H9 (cell line): ENCODE results near the gene SLC16A7. TPM values are rescaled to one million over a fixed set of nuclear protein-coding genes. Genes with fewer than 3 reads are reported as not detected.
A peak's percentile ranks its signal among the peaks of the same experiment; 100 is the strongest.

Experiments used
- DNase-seq: peaks from one replicate; pipeline ENCODE4 v3.0.0-alpha.2; 2017
- H2AFZ ChIP-seq: one replicate; pipeline ENCODE4 v1.6.1; 2013; ENCODE audit warnings: mild to moderate bottlenecking, low read length, control low read depth, moderate library complexity
- H2AK5ac ChIP-seq: 2 replicates; pipeline ENCODE4 v1.6.1; 2013; ENCODE audit warnings: low read length, control low read depth, mixed read lengths; ENCODE audit not compliant: insufficient read length
- H2BK120ac ChIP-seq: one replicate; pipeline ENCODE4 v1.6.1; 2013; ENCODE audit warnings: low read depth, mild to moderate bottlenecking, low read length, control low read depth, inconsistent platforms; ENCODE audit not compliant: poor library complexity, severe bottlenecking
- H2BK12ac ChIP-seq: 2 replicates; pipeline ENCODE4 v1.6.1; 2013; ENCODE audit warnings: low read length, control low read depth, mixed read lengths, low read depth; ENCODE audit not compliant: insufficient read length
- H2BK15ac ChIP-seq: 2 replicates; pipeline ENCODE4 v1.6.1; 2013; ENCODE audit warnings: low read depth, low read length, control low read depth
- H2BK20ac ChIP-seq: one replicate; pipeline ENCODE4 v1.6.1; 2013; ENCODE audit warnings: low read depth, mild to moderate bottlenecking, low read length, control low read depth, inconsistent platforms; ENCODE audit not compliant: poor library complexity, severe bottlenecking
- H2BK5ac ChIP-seq: 2 replicates; pipeline ENCODE4 v1.6.1; 2013; ENCODE audit warnings: low read length, control low read depth, mixed read lengths; ENCODE audit not compliant: insufficient read length
- H3K14ac ChIP-seq: 2 replicates; pipeline ENCODE4 v1.6.1; 2013; ENCODE audit warnings: low read length, control low read depth; ENCODE audit not compliant: insufficient read depth
- H3K18ac ChIP-seq: 2 replicates; pipeline ENCODE4 v1.6.1; 2013; ENCODE audit warnings: low read depth, mild to moderate bottlenecking, mixed read lengths, low read length, control low read depth; ENCODE audit not compliant: insufficient read length
- H3K23ac ChIP-seq: 2 replicates; pipeline ENCODE4 v1.6.1; 2013; ENCODE audit warnings: low read length, control low read depth, mixed read lengths, low read depth; ENCODE audit not compliant: insufficient read length
- H3K23me2 ChIP-seq: 2 replicates; pipeline ENCODE4 v1.6.1; 2013; ENCODE audit warnings: low read depth, mild to moderate bottlenecking, mixed read lengths, low read length, control low read depth; ENCODE audit not compliant: insufficient read length, poor library complexity, severe bottlenecking
- H3K27ac ChIP-seq: 2 replicates; pipeline ENCODE4 v1.5.1; 2013; ENCODE audit warnings: low read length, control low read depth, mixed read lengths, low read depth; ENCODE audit not compliant: insufficient read length
- H3K27me3 ChIP-seq: 2 replicates; pipeline ENCODE4 v1.6.1; 2013; ENCODE audit warnings: low read length, control low read depth, inconsistent platforms; ENCODE audit not compliant: insufficient read depth
- H3K4ac ChIP-seq: 2 replicates; pipeline ENCODE4 v1.6.1; 2013; ENCODE audit warnings: low read depth, mild to moderate bottlenecking, control low read depth, inconsistent platforms, low read length, moderate library complexity
- H3K4me1 ChIP-seq: 2 replicates; pipeline ENCODE4 v1.6.1; 2013; ENCODE audit warnings: low read length, control low read depth, inconsistent platforms; ENCODE audit not compliant: insufficient read depth
- H3K4me2 ChIP-seq: 2 replicates; pipeline ENCODE4 v1.6.1; 2013; ENCODE audit warnings: low read length, control low read depth, mixed read lengths; ENCODE audit not compliant: insufficient read length, insufficient read depth
- H3K56ac ChIP-seq: 2 replicates; pipeline ENCODE4 v1.6.1; 2013; ENCODE audit warnings: low read depth, mild to moderate bottlenecking, mixed read lengths, low read length, control low read depth; ENCODE audit not compliant: insufficient read length
- H3K79me1 ChIP-seq: 2 replicates; pipeline ENCODE4 v1.6.1; 2013; ENCODE audit warnings: low read depth, mild to moderate bottlenecking, moderate library complexity, low read length, control low read depth, inconsistent platforms; ENCODE audit not compliant: insufficient read depth, poor library complexity, severe bottlenecking
- H3K79me2 ChIP-seq: 2 replicates; pipeline ENCODE4 v1.6.1; 2013; ENCODE audit warnings: low read length, control low read depth, inconsistent platforms; ENCODE audit not compliant: insufficient read depth
- H3K9ac ChIP-seq: 2 replicates; pipeline ENCODE4 v1.6.1; 2013; ENCODE audit warnings: low read length, control low read depth, mixed read lengths; ENCODE audit not compliant: insufficient read length; ENCODE audit errors: extremely low read depth
- H3K9me3 ChIP-seq: one replicate; pipeline ENCODE4 v1.6.1; 2013; ENCODE audit warnings: low read depth, low read length, inconsistent platforms; ENCODE audit not compliant: control insufficient read depth
- H3T11ph ChIP-seq: one replicate; pipeline ENCODE4 v1.6.1; 2013; ENCODE audit warnings: mild to moderate bottlenecking, low read length, control low read depth, inconsistent platforms
- H4K20me1 ChIP-seq: one replicate; pipeline ENCODE4 v1.6.1; 2013; ENCODE audit not compliant: control insufficient read depth, insufficient read length, insufficient read depth
- H4K5ac ChIP-seq: 2 replicates; pipeline ENCODE4 v1.6.1; 2013; ENCODE audit warnings: low read depth, mild to moderate bottlenecking, mixed read lengths, low read length, control low read depth; ENCODE audit not compliant: insufficient read length
- H4K8ac ChIP-seq: replicated peaks from 2 replicates; pipeline ENCODE4 v1.6.1; 2013; ENCODE audit warnings: low read length, control low read depth, mixed read lengths, low read depth; ENCODE audit not compliant: insufficient read length
- H4K91ac ChIP-seq: 2 replicates; pipeline ENCODE4 v1.6.1; 2013; ENCODE audit warnings: low read depth, mild to moderate bottlenecking, moderate library complexity, mixed read lengths, low read length, control low read depth; ENCODE audit not compliant: insufficient read length
- H3K27ac Mint-ChIP-seq, 3 experiments: 2 replicates in 2 of 3; 3 replicates in 1 of 3; pipeline ENCODE4 v1.8.0; 2020 to 2021; ENCODE audit warnings: mixed read lengths in 3 of 3, mild to moderate bottlenecking in 1 of 3, moderate library complexity in 1 of 3
- H3K27me3 Mint-ChIP-seq: 2 replicates; pipeline ENCODE4 v1.8.0; 2021; ENCODE audit warnings: low read depth, mild to moderate bottlenecking, moderate library complexity, mixed read lengths
- H3K36me3 Mint-ChIP-seq, 3 experiments: 2 replicates in 2 of 3; 3 replicates in 1 of 3; pipeline ENCODE4 v1.8.0; 2020 to 2021; ENCODE audit warnings: low read depth in 3 of 3, mixed read lengths in 3 of 3; ENCODE audit not compliant: insufficient read depth in 1 of 3
- H3K4me1 Mint-ChIP-seq, 2 experiments: 2 replicates each; pipeline ENCODE4 v1.8.0; 2020; ENCODE audit warnings: mixed read lengths in 2 of 2
- H3K4me3 Mint-ChIP-seq, 2 experiments: 2 replicates in 1 of 2; 3 replicates in 1 of 2; pipeline ENCODE4 v1.8.0; 2020 to 2021; ENCODE audit warnings: mild to moderate bottlenecking in 2 of 2, mixed read lengths in 2 of 2, moderate library complexity in 1 of 2
- H3K9me3 Mint-ChIP-seq, 2 experiments: 2 replicates in 1 of 2; 3 replicates in 1 of 2; pipeline ENCODE4 v1.8.0; 2020; ENCODE audit warnings: mild to moderate bottlenecking in 2 of 2, mixed read lengths in 2 of 2, moderate library complexity in 1 of 2
- WGBS: extraction: QIAGEN DNeasy Blood & Tissue Kit; methylation state at CpG from one replicate; pipeline ENCODE4 v1.1.7; 2013; ENCODE audit warnings: missing lambda C conversion rate, low lambda C conversion rate, mixed read lengths; ENCODE audit not compliant: insufficient read length; ENCODE audit errors: extremely low coverage; 5-methylcytosine and 5-hydroxymethylcytosine counted together
- total RNA-seq: library from RNA; stranded (reverse); gene quantifications from 2 replicates; pipeline ENCODE4 v1.2.1, GENCODE V29; 2021
- TF ChIP-seq, protein P1 (sequence below): fragments of 200-600 bp; sonication (generic); conservative IDR thresholded peaks from 3 replicates; pipeline ENCODE4 v1.8.0; 2021; ENCODE audit warnings: antibody characterized with exemption, mild to moderate bottlenecking

SLC16A7 gene
- total RNA-seq, 1 experiment from 2014 or later = 2.2 TPM

- H3K14ac ChIP-seq = no peak overlapping the region
Observed at GRCh38 chr12:59636945-59637691, 41.3 kb downstream of the SLC16A7 start.

More at GRCh38 chr12:59636945-59637691, 41.3 kb downstream of the SLC16A7 start:
- Histone ChIP-seq H3K79me2 (no peaks in the 10 kb centered on the region), H2BK120ac (no peak overlapping the region), H3K27me3 (no peaks in the 10 kb centered on the region), H4K5ac (no peak overlapping the region), H2BK20ac (no peak overlapping the region), H3K4me1 (peaks cover 2% of the 10 kb centered on the region; the same call in 1 of the 2 replicates), H2BK12ac (no peak overlapping the region), H3K4me2 (no peak overlapping the region), H3K9me3 (no peaks in the 10 kb centered on the region), H4K8ac (no peak overlapping the region), H2BK5ac (no peak overlapping the region), H3K27ac (no peak overlapping the region), H3K56ac (no peak overlapping the region), H2AFZ (no peak overlapping the region), H3T11ph (no peak overlapping the region), H3K9ac (no peak overlapping the region), H2BK15ac (no peak overlapping the region), H3K23ac (no peak overlapping the region), H4K20me1 (no peaks in the 10 kb centered on the region), H3K4ac (no peak overlapping the region), H2AK5ac (no peak overlapping the region), H3K23me2 (no peaks in the 10 kb centered on the region), H3K18ac (no peak overlapping the region), H4K91ac (no peak overlapping the region), H3K79me1 (no peaks in the 10 kb centered on the region)
- no peaks in the 10 kb centered on the region for H3K9me3 Mint-ChIP-seq
- no peak for DNase-seq
- TF ChIP-seq, protein P1, sequence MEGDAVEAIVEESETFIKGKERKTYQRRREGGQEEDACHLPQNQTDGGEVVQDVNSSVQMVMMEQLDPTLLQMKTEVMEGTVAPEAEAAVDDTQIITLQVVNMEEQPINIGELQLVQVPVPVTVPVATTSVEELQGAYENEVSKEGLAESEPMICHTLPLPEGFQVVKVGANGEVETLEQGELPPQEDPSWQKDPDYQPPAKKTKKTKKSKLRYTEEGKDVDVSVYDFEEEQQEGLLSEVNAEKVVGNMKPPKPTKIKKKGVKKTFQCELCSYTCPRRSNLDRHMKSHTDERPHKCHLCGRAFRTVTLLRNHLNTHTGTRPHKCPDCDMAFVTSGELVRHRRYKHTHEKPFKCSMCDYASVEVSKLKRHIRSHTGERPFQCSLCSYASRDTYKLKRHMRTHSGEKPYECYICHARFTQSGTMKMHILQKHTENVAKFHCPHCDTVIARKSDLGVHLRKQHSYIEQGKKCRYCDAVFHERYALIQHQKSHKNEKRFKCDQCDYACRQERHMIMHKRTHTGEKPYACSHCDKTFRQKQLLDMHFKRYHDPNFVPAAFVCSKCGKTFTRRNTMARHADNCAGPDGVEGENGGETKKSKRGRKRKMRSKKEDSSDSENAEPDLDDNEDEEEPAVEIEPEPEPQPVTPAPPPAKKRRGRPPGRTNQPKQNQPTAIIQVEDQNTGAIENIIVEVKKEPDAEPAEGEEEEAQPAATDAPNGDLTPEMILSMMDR = no peak
- H3K27me3 Mint-ChIP-seq = no peaks in the 10 kb centered on the region
- WGBS = no CpG with 5 or more reads among the region's 5 CpGs
- peaks cover 14 to 17% of the 10 kb centered on the region in 2 experiments for H3K4me1 Mint-ChIP-seq
- H3K36me3 Mint-ChIP-seq = no peaks in the 10 kb centered on the region
- H3K4me3 Mint-ChIP-seq = no peak overlapping the region
- peak overlapping the region in 1 of 3 experiments; percentile 44; a peak in 3 of 7 replicates for H3K27ac Mint-ChIP-seq
